ENCODE measurements around the gene SLC12A4. TPM values are rescaled to one million over a fixed set of nuclear protein-coding genes. Genes with fewer than 3 reads are reported as not detected.

The SLC12A4 gene
- total and polyA plus RNA-seq, 7 donors, result 18.3 to 89.5 (median 31.9) TPM

DNA sequence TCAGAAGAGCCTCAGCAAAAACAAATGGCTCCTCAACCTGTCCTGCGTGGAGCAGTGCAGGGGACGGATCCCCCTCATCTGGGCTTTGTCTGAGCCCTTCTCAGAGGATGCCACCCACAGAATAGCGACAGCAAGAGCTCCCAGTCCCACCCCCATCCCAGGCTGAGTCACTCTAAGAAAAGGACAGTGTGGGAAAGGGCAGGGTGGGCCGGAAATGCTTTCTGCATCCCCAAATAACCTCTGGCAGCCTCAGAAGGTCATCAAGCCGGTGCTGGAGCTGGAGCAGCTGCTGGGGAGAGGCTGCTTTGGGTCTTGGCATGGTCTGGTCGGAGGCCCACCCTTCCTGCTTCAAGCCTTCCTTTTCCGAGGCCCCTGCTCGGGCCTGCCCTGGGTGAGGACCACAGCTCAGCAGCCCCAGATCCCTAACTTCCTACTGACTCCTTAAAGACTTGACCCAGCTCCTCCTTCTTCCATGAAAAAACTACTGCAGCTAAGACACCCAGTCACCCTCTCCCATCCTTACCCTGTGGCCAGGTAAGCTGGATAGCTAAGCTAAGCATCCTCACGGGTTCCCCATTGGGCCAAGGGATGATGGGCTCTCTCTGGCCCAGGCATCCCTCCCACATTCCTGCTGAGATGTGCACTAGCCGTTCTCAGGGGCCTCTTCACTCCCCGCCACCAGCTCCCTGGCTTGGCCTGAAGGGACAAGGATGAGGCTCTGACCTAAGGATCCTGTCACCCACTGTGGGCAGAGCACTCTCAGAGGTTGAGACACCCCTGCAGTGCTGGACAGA is 8.7 kb downstream of the SLC12A4 start:
- H3K27me3 ChIP-seq (ENCODE audit: insufficient read depth in 3 of 3, low read length in 2 of 3), result no peaks in the 10 kb centered on the region
- TF ChIP-seq, protein P1, sequence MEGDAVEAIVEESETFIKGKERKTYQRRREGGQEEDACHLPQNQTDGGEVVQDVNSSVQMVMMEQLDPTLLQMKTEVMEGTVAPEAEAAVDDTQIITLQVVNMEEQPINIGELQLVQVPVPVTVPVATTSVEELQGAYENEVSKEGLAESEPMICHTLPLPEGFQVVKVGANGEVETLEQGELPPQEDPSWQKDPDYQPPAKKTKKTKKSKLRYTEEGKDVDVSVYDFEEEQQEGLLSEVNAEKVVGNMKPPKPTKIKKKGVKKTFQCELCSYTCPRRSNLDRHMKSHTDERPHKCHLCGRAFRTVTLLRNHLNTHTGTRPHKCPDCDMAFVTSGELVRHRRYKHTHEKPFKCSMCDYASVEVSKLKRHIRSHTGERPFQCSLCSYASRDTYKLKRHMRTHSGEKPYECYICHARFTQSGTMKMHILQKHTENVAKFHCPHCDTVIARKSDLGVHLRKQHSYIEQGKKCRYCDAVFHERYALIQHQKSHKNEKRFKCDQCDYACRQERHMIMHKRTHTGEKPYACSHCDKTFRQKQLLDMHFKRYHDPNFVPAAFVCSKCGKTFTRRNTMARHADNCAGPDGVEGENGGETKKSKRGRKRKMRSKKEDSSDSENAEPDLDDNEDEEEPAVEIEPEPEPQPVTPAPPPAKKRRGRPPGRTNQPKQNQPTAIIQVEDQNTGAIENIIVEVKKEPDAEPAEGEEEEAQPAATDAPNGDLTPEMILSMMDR (IDR thresholded peaks at IDR 0.05), result no peak
- peak overlapping the region; percentile 78 for H3K27ac ChIP-seq
- DNase-seq, result peak; percentile 86 to 89
- no peaks in the 10 kb centered on the region for H3K9me3 ChIP-seq
- peak overlapping the region; percentile 11 for H3K4me3 ChIP-seq
- peaks cover 62% of the 10 kb centered on the region for H3K4me1 ChIP-seq
- 26 to 35% (median 35%) methylated on average over 11 of the region's 11 CpGs for WGBS, 3 donors
- intact Hi-C loops (cut with DNase I), result no loop called here
- peaks cover 0 to 89% of the 10 kb centered on the region in 2 donors for H3K36me3 ChIP-seq (ENCODE audit: insufficient read depth in 1 of 2, low read depth in 1 of 2)
- ATAC-seq, result peak; percentile 42 to 81 (median 71)

DNA sequence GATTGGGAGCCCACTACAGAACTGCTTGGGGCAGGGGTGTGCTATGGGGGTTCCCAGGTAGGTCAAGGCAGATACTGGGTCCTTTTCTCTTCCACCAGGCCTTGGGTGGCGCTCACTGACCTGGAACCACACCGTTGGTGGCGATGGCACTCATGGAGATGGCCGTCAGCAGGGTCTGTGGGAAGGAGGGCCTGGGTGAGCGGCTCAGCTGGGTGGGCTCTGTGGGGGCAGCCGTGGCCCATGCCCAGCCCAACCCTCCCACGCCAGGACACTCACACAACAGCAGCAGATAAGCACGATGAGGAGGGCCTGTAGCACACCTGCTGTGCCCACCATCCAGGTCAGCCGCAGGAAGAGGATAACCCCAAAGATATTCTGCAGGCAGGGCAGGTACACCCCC is 10.8 kb downstream of the SLC12A4 start:
- TF ChIP-seq, protein P1 (IDR thresholded peaks at IDR 0.05), result no peak
- 93 to 95% (median 93%) methylated on average over 9 of the region's 9 CpGs for WGBS, 3 donors
- intact Hi-C loops (cut with DNase I), result no loop called here
- Histone ChIP-seq H3K27ac (peak overlapping the region; percentile 78), H3K36me3 (ENCODE audit: insufficient read depth in 1 of 2, low read depth in 1 of 2) (peaks cover 0 to 100% of the 10 kb centered on the region in 2 donors), H3K27me3 (ENCODE audit: insufficient read depth in 3 of 3, low read length in 2 of 3) (no peaks in the 10 kb centered on the region), H3K9me3 (no peaks in the 10 kb centered on the region), H3K4me3 (no peak overlapping the region), H3K4me1 (peaks cover 41% of the 10 kb centered on the region)
- DNase-seq (no peak), ATAC-seq (no peak)

DNA sequence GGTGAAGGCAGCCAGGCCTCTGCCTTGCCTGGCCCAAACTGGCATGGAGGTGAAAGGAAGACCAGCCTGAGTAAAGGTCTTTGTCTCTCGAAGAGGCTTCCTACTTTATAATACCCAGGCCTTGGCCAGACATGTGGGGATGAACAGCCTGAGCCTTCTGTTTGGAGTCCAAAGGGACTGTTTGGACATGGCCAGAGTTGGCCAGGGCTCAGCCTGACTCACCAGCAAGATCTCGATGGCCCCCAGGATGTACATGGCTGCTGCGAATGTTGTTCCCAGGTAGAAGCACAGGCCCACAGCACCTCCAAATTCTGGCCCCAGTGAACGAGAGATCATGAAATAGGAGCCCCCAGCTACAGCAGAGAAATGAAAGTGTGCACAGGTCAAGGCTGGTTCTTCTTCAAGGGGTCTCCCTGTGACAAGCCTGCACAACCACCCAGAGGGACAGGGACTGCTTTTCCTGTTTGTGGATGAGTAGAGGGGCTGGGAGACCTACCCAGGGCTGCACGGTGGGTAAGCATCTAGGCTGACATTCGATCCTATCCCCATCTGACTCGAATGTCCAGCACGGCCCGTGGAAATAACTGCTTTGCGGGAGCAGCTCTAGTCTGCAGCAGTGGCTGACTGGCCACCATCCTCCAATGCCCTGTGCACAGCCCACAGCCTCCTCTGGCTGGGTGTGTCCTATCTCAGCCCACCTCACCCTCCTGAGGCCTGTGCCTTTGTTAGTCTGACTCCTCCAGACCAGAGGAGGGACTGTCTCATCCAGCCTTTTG is 13.8 kb downstream of the SLC12A4 start:
- no peak overlapping the region for H3K4me3 ChIP-seq
- intact Hi-C loops (cut with DNase I), result no loop called here
- peaks cover 22% of the 10 kb centered on the region for H3K4me1 ChIP-seq
- no peaks in the 10 kb centered on the region for H3K27me3 ChIP-seq (ENCODE audit: insufficient read depth in 3 of 3, low read length in 2 of 3)
- H3K9me3 ChIP-seq, result no peaks in the 10 kb centered on the region
- TF ChIP-seq, protein P1 (IDR thresholded peaks at IDR 0.05), result no peak
- H3K36me3 ChIP-seq (ENCODE audit: insufficient read depth in 1 of 2, low read depth in 1 of 2), result peaks cover 0 to 100% of the 10 kb centered on the region in 2 donors
- no peak overlapping the region for H3K27ac ChIP-seq
- WGBS, 3 donors, result 46 to 67% (median 53%) methylated on average over 10 of the region's 10 CpGs
- DNase-seq (peak in 1 of 2 donors; percentile 25), ATAC-seq (peak in 2 of 4 donors; percentile 30 to 46)

DNA sequence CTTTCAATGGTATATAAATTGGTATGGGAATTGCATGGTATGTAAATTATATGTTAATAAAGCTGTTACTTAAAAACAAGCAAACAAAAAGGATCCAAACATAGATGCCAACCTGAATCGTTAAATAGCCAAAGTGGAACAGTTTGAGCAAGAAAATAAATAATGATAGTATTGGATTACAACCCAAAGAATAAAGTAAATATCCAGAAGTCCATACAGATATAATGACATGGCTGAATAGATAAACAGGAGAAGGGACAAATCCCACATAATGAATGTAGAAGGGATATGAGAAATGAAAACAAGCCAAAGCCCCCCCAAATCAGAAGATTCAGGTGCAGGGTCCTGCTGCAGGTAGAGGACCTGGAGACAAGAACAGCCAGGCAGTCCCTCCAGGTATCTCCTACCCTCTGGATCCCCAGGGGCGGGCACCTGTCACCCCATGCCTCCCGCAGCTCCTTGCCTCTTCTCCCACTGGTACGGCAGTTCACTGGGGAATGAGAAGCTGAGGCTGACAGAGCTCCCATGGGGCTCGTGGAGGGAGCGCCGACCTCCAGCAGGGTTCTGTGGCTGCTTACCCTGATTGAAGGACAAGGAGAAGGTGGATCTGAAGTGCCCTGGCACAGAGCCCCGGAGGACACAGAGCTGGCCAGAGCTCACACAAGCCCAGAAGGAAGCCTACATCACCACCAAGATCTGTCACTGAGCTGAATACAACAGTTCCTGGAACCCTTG is 14.6 kb downstream of the SLC12A4 start:
- peaks cover 0 to 100% of the 10 kb centered on the region in 2 donors for H3K36me3 ChIP-seq (ENCODE audit: insufficient read depth in 1 of 2, low read depth in 1 of 2)
- ATAC-seq, result no peak
- TF ChIP-seq, protein P1 (IDR thresholded peaks at IDR 0.05), result no peak
- 66 to 87% (median 73%) methylated on average over 8 of the region's 8 CpGs for WGBS, 3 donors
- no peak overlapping the region for H3K27ac ChIP-seq
- intact Hi-C loops (cut with DNase I), result no loop called here
- H3K9me3 ChIP-seq, result no peaks in the 10 kb centered on the region
- H3K4me1 ChIP-seq, result peaks cover 14% of the 10 kb centered on the region
- no peaks in the 10 kb centered on the region for H3K27me3 ChIP-seq (ENCODE audit: insufficient read depth in 3 of 3, low read length in 2 of 3)
- no peak for DNase-seq
- no peak overlapping the region for H3K4me3 ChIP-seq
